SK-N-SH (cell line): ENCODE results near the gene CHAC2. TPM values are rescaled to one million over a fixed set of nuclear protein-coding genes. Genes with fewer than 3 reads are reported as not detected.

Experiments
- CTCF ChIA-PET: fragments of 300-600, 350-600 bp; formaldehyde crosslinking; extraction: SDS; loops from one replicate; lab custom pipeline; 2021; lab: Yijun Ruan, JAX
- POLR2A ChIA-PET: fragments of 350-600 bp; sonication (Branson Sonifier 250); formaldehyde crosslinking; extraction: SDS; loops from one replicate; lab custom pipeline; 2020; ENCODE audit warnings: antibody characterized with exemption, inconsistent platforms; lab: Yijun Ruan, JAX
- DNase-seq: peaks from one replicate; pipeline ENCODE4 v3.0.0; 2012
- H2AFZ ChIP-seq: fragments of 200-600 bp; sonication (generic); 2 replicates; pipeline ENCODE4 v1.8.1; 2016; ENCODE audit warnings: antibody characterized with exemption, mild to moderate bottlenecking, low read depth
- H3F3A ChIP-seq: fragments of 200-600 bp; sonication (generic); replicated peaks from 2 replicates; pipeline ENCODE3; 2016; ENCODE audit warnings: antibody characterized with exemption, mild to moderate bottlenecking; ENCODE audit not compliant: insufficient read depth
- H3K27ac ChIP-seq, 2 experiments: fragments of 200-500 bp in 1 of 2; fragments of 200-600 bp in 1 of 2; sonication (Bioruptor generic) in 1 of 2; sonication (generic), shearing (Covaris generic) in 1 of 2; 2 replicates each; pipeline versions ENCODE4 v1.5.1 to v1.6.1; 2014 to 2016; ENCODE audit warnings: low read depth in 2 of 2, inconsistent platforms in 1 of 2, low read length in 1 of 2, mild to moderate bottlenecking in 1 of 2, mixed read lengths in 1 of 2
- H3K27me3 ChIP-seq: fragments of 200-600 bp; sonication (generic), shearing (Covaris generic); 2 replicates; pipeline ENCODE4 v1.6.1; 2016; ENCODE audit warnings: mixed run types; ENCODE audit not compliant: insufficient read depth
- H3K36me3 ChIP-seq, 2 experiments: fragments of 200-500 bp in 1 of 2; fragments of 200-600 bp in 1 of 2; sonication (Bioruptor generic) in 1 of 2; sonication (generic) in 1 of 2; replicated peaks in 1 of 2; 2 replicates each; pipeline versions ENCODE3 to v1.5.1; 2014 to 2016; ENCODE audit warnings: low read length in 1 of 2, mild to moderate bottlenecking in 1 of 2; ENCODE audit not compliant: insufficient read depth in 2 of 2, control insufficient read depth in 1 of 2
- H3K4me1 ChIP-seq, 2 experiments: fragments of 200-500 bp in 1 of 2; fragments of 200-600 bp in 1 of 2; sonication (Bioruptor generic) in 1 of 2; sonication (generic), shearing (Covaris generic) in 1 of 2; 2 replicates each; pipeline versions ENCODE4 v1.5.1 to v1.6.1; 2014 to 2016; ENCODE audit warnings: low read depth in 1 of 2, low read length in 1 of 2, mixed run types in 1 of 2; ENCODE audit not compliant: insufficient read depth in 2 of 2, control insufficient read depth in 1 of 2
- H3K4me2 ChIP-seq: fragments of 200-600 bp; sonication (generic), shearing (Covaris generic); 2 replicates; pipeline ENCODE4 v1.6.1; 2017; ENCODE audit warnings: mixed run types
- H3K4me3 ChIP-seq, 2 experiments: fragments of 200-500 bp in 1 of 2; fragments of 200-600 bp in 1 of 2; sonication (Bioruptor generic) in 1 of 2; sonication (generic), shearing (Covaris generic) in 1 of 2; 2 replicates each; pipeline versions ENCODE4 v1.5.1 to v1.8.1; 2014 to 2016; ENCODE audit warnings: low read depth in 2 of 2, inconsistent platforms in 1 of 2, low read length in 1 of 2, mild to moderate bottlenecking in 1 of 2, mixed read lengths in 1 of 2, moderate library complexity in 1 of 2
- H3K79me2 ChIP-seq: fragments of 200-600 bp; sonication (generic); 2 replicates; pipeline ENCODE4 v1.8.1; 2017; ENCODE audit warnings: mild to moderate bottlenecking; ENCODE audit not compliant: insufficient read depth
- H3K9ac ChIP-seq: fragments of 200-600 bp; sonication (generic); 2 replicates; pipeline ENCODE4 v1.6.1; 2017; ENCODE audit warnings: mixed run types
- H3K9me2 ChIP-seq: fragments of 200-600 bp; sonication (generic); 2 replicates; pipeline ENCODE4 v1.6.1; 2017; ENCODE audit warnings: mixed run types
- H3K9me3 ChIP-seq: fragments of 200-600 bp; sonication (generic); 2 replicates; pipeline ENCODE4 v1.6.1; 2017; ENCODE audit warnings: mixed run types, mild to moderate bottlenecking, moderate library complexity
- H4K20me1 ChIP-seq: fragments of 200-600 bp; sonication (generic); 2 replicates; pipeline ENCODE4 v1.6.1; 2017; ENCODE audit warnings: mild to moderate bottlenecking, mixed run types; ENCODE audit not compliant: insufficient read depth
- CHD2 ChIP-seq: fragments of 150-350 bp; IDR thresholded peaks from 2 replicates; pipeline ENCODE4 v1.6.1; 2018; ENCODE audit warnings: low read length; ENCODE audit not compliant: partially characterized antibody
- ELF1 ChIP-seq: IDR thresholded peaks from 2 replicates; pipeline ENCODE4 v1.4.0; 2012
- EP300 ChIP-seq, 2 experiments: IDR thresholded peaks; 2 replicates each; pipeline versions ENCODE4 v1.4.0 to v1.6.1; 2012; ENCODE audit warnings: borderline replicate concordance in 1 of 2, low read depth in 1 of 2, low read length in 1 of 2
- EZH2phosphoT487 ChIP-seq: fragments of 200-600 bp; sonication (generic); IDR thresholded peaks from 2 replicates; pipeline ENCODE4 v1.6.1; 2017; ENCODE audit warnings: low read depth, mixed run types, mild to moderate bottlenecking, antibody characterized with exemption, moderate library complexity, borderline replicate concordance
- FOSL2 ChIP-seq: IDR thresholded peaks from 2 replicates; pipeline ENCODE4 v1.4.0; 2012; ENCODE audit warnings: low read depth, mild to moderate bottlenecking, moderate library complexity, borderline replicate concordance
- FOXJ3 ChIP-seq: sonication (generic); formaldehyde crosslinking; IDR thresholded peaks from 2 replicates; pipeline ENCODE4 v1.5.1; 2020; ENCODE audit warnings: mild to moderate bottlenecking, missing genetic modification reagents
- GABPA ChIP-seq: IDR thresholded peaks from 2 replicates; pipeline ENCODE4 v1.4.0; 2012; ENCODE audit warnings: low read depth, mild to moderate bottlenecking
- GATA2 ChIP-seq: sonication (generic); formaldehyde crosslinking; IDR thresholded peaks from 2 replicates; pipeline ENCODE4 v1.5.0; 2020; ENCODE audit warnings: mild to moderate bottlenecking, missing genetic modification reagents
- JUND ChIP-seq: IDR thresholded peaks from 2 replicates; pipeline ENCODE4 v1.4.0; 2012
- NRF1 ChIP-seq: IDR thresholded peaks from 2 replicates; pipeline ENCODE4 v1.6.1; 2012; ENCODE audit warnings: low read depth, mild to moderate bottlenecking, low read length
- POLR2AphosphoS5 ChIP-seq: IDR thresholded peaks from 2 replicates; pipeline ENCODE4 v1.6.1; 2012; ENCODE audit warnings: low read depth, low read length
- RCOR1 ChIP-seq: fragments of 150-350 bp; IDR thresholded peaks from 2 replicates; pipeline ENCODE4 v1.6.1; 2017; ENCODE audit warnings: antibody characterized with exemption, low read length
- RXRA ChIP-seq: IDR thresholded peaks from 2 replicates; pipeline ENCODE4 v1.4.0; 2012; ENCODE audit warnings: low read depth, mild to moderate bottlenecking, borderline replicate concordance
- SIN3A ChIP-seq: IDR thresholded peaks from 2 replicates; pipeline ENCODE4 v1.6.1; 2012; ENCODE audit warnings: low read depth, mild to moderate bottlenecking, low read length, moderate library complexity, borderline replicate concordance
- SMC3 ChIP-seq: IDR thresholded peaks from 2 replicates; pipeline ENCODE4 v1.6.1; 2012; ENCODE audit warnings: low read depth, low read length, improper control_type of control experiment
- TAF1 ChIP-seq: IDR thresholded peaks from 2 replicates; pipeline ENCODE4 v1.6.1; 2012; ENCODE audit warnings: low read depth, mild to moderate bottlenecking, low read length, moderate library complexity, borderline replicate concordance
- WGBS: methylation state at CpG from one replicate; pipeline ENCODE4 v1.1.6; 2017; ENCODE audit warnings: low lambda C conversion rate; 5-methylcytosine and 5-hydroxymethylcytosine counted together
- polyA plus RNA-seq, 3 experiments: library from polyadenylated mRNA; depleted of rRNA; stranded (reverse); fragments of >200 nt; gene quantifications; 2 replicates each; pipeline ENCODE4 v1.2.3, GENCODE V29; 2012
- TF ChIP-seq, protein P1 (sequence below): IDR thresholded peaks from 2 replicates; pipeline ENCODE4 v1.4.0; 2012; ENCODE audit warnings: low read depth, borderline replicate concordance
- TF ChIP-seq, protein P2 (sequence below): IDR thresholded peaks from 2 replicates; pipeline ENCODE4; 2012
- TF ChIP-seq, protein P3 (sequence below): fragments of 150-350 bp; IDR thresholded peaks from 2 replicates; pipeline ENCODE4 v1.6.1; 2017; ENCODE audit warnings: antibody characterized with exemption, low read length, low read depth, borderline replicate concordance
- TF ChIP-seq, protein P4 (sequence below): IDR thresholded peaks from 2 replicates; pipeline ENCODE4 v1.6.1; 2012; ENCODE audit warnings: mild to moderate bottlenecking, low read depth, low read length, moderate library complexity

The CHAC2 gene
- polyA plus RNA-seq, 1 of the 3 experiments (the other 2 are of a cell fraction): 2.1 TPM

DNA sequence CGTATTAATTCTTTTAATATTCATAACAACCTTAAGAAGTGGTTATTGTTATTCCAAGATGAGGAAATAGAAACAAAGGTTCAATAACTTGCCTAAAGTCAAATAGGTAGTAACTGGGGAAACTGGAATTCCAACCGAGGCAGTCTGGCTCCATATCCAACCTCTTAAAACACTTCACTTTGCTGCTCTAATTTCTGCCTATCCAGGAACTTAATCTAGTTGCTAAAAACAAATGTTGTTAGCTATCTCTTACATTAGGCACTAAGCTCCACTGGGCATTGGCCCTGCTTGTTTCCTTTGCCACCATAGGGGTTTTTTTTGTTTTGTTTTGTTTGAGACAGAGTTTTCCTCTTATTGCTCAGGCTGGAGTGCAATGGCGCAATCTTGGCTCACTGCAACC, 44.0 kb downstream of the CHAC2 start:
- no peaks in the 10 kb centered on the region for H3K4me1 ChIP-seq
- TF ChIP-seq FOSL2 (no peak), TAF1 (no peak), SIN3A (no peak), RXRA (no peak), RCOR1 (no peak), GABPA (no peak), JUND (no peak), CHD2 (no peak), FOXJ3 (CRISPR knock-in tag) (no peak)
- TF ChIP-seq, protein P1, sequence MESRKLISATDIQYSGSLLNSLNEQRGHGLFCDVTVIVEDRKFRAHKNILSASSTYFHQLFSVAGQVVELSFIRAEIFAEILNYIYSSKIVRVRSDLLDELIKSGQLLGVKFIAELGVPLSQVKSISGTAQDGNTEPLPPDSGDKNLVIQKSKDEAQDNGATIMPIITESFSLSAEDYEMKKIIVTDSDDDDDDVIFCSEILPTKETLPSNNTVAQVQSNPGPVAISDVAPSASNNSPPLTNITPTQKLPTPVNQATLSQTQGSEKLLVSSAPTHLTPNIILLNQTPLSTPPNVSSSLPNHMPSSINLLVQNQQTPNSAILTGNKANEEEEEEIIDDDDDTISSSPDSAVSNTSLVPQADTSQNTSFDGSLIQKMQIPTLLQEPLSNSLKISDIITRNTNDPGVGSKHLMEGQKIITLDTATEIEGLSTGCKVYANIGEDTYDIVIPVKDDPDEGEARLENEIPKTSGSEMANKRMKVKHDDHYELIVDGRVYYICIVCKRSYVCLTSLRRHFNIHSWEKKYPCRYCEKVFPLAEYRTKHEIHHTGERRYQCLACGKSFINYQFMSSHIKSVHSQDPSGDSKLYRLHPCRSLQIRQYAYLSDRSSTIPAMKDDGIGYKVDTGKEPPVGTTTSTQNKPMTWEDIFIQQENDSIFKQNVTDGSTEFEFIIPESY: no peak
- TF ChIP-seq, protein P2, sequence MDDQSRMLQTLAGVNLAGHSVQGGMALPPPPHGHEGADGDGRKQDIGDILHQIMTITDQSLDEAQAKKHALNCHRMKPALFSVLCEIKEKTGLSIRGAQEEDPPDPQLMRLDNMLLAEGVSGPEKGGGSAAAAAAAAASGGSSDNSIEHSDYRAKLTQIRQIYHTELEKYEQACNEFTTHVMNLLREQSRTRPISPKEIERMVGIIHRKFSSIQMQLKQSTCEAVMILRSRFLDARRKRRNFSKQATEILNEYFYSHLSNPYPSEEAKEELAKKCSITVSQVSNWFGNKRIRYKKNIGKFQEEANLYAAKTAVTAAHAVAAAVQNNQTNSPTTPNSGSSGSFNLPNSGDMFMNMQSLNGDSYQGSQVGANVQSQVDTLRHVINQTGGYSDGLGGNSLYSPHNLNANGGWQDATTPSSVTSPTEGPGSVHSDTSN: no peak
- 91% methylated on average over 3 of the region's 3 CpGs for WGBS
- H3F3A ChIP-seq: no peaks in the 10 kb centered on the region
- H3K36me3 ChIP-seq: peaks cover 77 to 80% of the 10 kb centered on the region in 2 experiments
- no peak for DNase-seq
- no peak overlapping the region for H3K4me2 ChIP-seq
- H3K9ac ChIP-seq: no peak overlapping the region
- no peak overlapping the region for H2AFZ ChIP-seq
- CTCF ChIA-PET: no interaction called here
- POLR2A ChIA-PET: no interaction called here
- H4K20me1 ChIP-seq: no peaks in the 10 kb centered on the region
- H3K4me3 ChIP-seq: no peak overlapping the region
- H3K27me3 ChIP-seq: no peaks in the 10 kb centered on the region
- H3K9me2 ChIP-seq: no peaks in the 10 kb centered on the region
- no peaks in the 10 kb centered on the region for H3K79me2 ChIP-seq
- no peak overlapping the region for H3K27ac ChIP-seq
- no peaks in the 10 kb centered on the region for H3K9me3 ChIP-seq

DNA sequence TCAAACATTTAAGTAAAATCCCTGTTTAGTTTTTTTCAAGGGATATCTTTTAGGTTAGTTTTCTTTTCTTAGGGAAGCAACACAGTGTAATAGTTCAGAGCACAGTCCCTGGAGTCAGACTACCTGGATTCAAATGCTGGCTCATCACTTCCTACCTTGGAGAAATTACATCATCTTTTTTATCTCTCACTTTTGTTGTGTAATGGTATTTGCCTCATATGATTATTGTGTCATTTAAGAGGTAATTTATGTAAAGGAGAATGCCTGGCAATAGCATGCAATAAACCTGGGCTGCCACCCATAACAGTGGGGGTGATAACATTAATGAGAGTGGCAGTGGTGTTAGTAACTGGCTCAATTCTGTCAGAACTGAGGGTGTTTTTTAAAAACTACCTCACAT, 45.5 kb downstream of the CHAC2 start:
- no peaks in the 10 kb centered on the region for H3K9me2 ChIP-seq
- no peak overlapping the region for H3K4me2 ChIP-seq
- H3F3A ChIP-seq: no peaks in the 10 kb centered on the region
- POLR2A ChIA-PET: no interaction called here
- no peaks in the 10 kb centered on the region for H3K27me3 ChIP-seq
- no peaks in the 10 kb centered on the region for H3K79me2 ChIP-seq
- H3K4me1 ChIP-seq: no peaks in the 10 kb centered on the region
- H3K27ac ChIP-seq: no peak overlapping the region
- no peaks in the 10 kb centered on the region for H4K20me1 ChIP-seq
- no peaks in the 10 kb centered on the region for H3K9me3 ChIP-seq
- CTCF ChIA-PET: interaction anchor here (1.2 kb wide), 1 partner anchor 9 kb away, joined by 6 read pairs; no protein-coding TSS in a partner anchor
- no peak for DNase-seq
- H3K9ac ChIP-seq: no peak overlapping the region
- peaks cover 79 to 88% of the 10 kb centered on the region in 2 experiments for H3K36me3 ChIP-seq
- H2AFZ ChIP-seq: no peak overlapping the region
- no peak overlapping the region for H3K4me3 ChIP-seq
- TF ChIP-seq EZH2phosphoT487 (no peak), RCOR1 (no peak), ELF1 (no peak), CHD2 (no peak), NRF1 (no peak), EP300 (IDR thresholded peaks at IDR 0.05; ENCODE audit: borderline replicate concordance in 1 of 2, low read depth in 1 of 2, low read length in 1 of 2) (no peak), SMC3 (no peak), GATA2 (CRISPR knock-in tag) (no peak), POLR2AphosphoS5 (no peak)
- TF ChIP-seq, protein P3, sequence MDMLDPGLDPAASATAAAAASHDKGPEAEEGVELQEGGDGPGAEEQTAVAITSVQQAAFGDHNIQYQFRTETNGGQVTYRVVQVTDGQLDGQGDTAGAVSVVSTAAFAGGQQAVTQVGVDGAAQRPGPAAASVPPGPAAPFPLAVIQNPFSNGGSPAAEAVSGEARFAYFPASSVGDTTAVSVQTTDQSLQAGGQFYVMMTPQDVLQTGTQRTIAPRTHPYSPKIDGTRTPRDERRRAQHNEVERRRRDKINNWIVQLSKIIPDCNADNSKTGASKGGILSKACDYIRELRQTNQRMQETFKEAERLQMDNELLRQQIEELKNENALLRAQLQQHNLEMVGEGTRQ: no peak
- TF ChIP-seq, protein P4, sequence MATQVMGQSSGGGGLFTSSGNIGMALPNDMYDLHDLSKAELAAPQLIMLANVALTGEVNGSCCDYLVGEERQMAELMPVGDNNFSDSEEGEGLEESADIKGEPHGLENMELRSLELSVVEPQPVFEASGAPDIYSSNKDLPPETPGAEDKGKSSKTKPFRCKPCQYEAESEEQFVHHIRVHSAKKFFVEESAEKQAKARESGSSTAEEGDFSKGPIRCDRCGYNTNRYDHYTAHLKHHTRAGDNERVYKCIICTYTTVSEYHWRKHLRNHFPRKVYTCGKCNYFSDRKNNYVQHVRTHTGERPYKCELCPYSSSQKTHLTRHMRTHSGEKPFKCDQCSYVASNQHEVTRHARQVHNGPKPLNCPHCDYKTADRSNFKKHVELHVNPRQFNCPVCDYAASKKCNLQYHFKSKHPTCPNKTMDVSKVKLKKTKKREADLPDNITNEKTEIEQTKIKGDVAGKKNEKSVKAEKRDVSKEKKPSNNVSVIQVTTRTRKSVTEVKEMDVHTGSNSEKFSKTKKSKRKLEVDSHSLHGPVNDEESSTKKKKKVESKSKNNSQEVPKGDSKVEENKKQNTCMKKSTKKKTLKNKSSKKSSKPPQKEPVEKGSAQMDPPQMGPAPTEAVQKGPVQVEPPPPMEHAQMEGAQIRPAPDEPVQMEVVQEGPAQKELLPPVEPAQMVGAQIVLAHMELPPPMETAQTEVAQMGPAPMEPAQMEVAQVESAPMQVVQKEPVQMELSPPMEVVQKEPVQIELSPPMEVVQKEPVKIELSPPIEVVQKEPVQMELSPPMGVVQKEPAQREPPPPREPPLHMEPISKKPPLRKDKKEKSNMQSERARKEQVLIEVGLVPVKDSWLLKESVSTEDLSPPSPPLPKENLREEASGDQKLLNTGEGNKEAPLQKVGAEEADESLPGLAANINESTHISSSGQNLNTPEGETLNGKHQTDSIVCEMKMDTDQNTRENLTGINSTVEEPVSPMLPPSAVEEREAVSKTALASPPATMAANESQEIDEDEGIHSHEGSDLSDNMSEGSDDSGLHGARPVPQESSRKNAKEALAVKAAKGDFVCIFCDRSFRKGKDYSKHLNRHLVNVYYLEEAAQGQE: no peak
- TF ChIP-seq, protein P2: no peak
